HepG2 (cell line): ENCODE data around the gene BCAS3. TPM values are rescaled to one million over a fixed set of nuclear protein-coding genes. Genes with fewer than 3 reads are reported as not detected.

Source experiments
- AGO1 ChIP-seq: fragments of 200-400 bp; formaldehyde crosslinking; IDR thresholded peaks from 2 replicates; pipeline ENCODE4 v1.6.1; 2017; ENCODE audit warnings: mild to moderate bottlenecking, low read depth, low read length, moderate library complexity; ENCODE audit not compliant: poor library complexity, severe bottlenecking
- AGO2 ChIP-seq: fragments of 200-400 bp; formaldehyde crosslinking; optimal IDR thresholded peaks from 2 replicates; pipeline ENCODE3; 2017; ENCODE audit warnings: mild to moderate bottlenecking, low read depth, low read length, moderate library complexity
- GTF2F1 ChIP-seq: fragments of 150-350 bp; IDR thresholded peaks from 2 replicates; pipeline ENCODE4 v1.6.1; 2014; ENCODE audit warnings: low read length
- MTA3 ChIP-seq: sonication (generic); formaldehyde crosslinking; IDR thresholded peaks from 2 replicates; pipeline ENCODE4 v1.4.0; 2020; ENCODE audit warnings: missing genetic modification reagents
- PHF5A ChIP-seq: IDR thresholded peaks from one replicate; pipeline ENCODE4 v1.6.1; 2018; ENCODE audit warnings: low read depth, missing genetic modification reagents; ENCODE audit not compliant: unreplicated experiment
- PREB ChIP-seq: sonication (generic); formaldehyde crosslinking; IDR thresholded peaks from 2 replicates; pipeline ENCODE4 v1.4.0; 2020; ENCODE audit warnings: missing genetic modification reagents
- SNAPC4 ChIP-seq: sonication (generic); formaldehyde crosslinking; IDR thresholded peaks from 2 replicates; pipeline ENCODE4 v1.4.0; 2020; ENCODE audit warnings: mild to moderate bottlenecking, missing genetic modification reagents
- TBL1XR1 ChIP-seq: fragments of 150-350 bp; IDR thresholded peaks from 2 replicates; pipeline ENCODE4 v1.6.1; 2014; ENCODE audit warnings: borderline replicate concordance, low read length; ENCODE audit not compliant: partially characterized antibody
- ZBTB25 ChIP-seq: IDR thresholded peaks from 2 replicates; pipeline ENCODE4 v1.6.1; 2018; ENCODE audit warnings: missing genetic modification reagents
- ZNF264 ChIP-seq: sonication (generic); formaldehyde crosslinking; IDR thresholded peaks from 2 replicates; pipeline ENCODE4 v1.4.0; 2020; ENCODE audit warnings: missing genetic modification reagents
- ZNF331 ChIP-seq: sonication (generic); formaldehyde crosslinking; IDR thresholded peaks from 2 replicates; pipeline ENCODE4 v1.4.0; 2020; ENCODE audit warnings: missing genetic modification reagents
- polyA plus RNA-seq, 8 experiments: library from polyadenylated mRNA; depleted of rRNA in 3 of 8; stranded (reverse) in 7 of 8; unstranded in 1 of 8; fragments of >200 nt; fragmentation: Illumina TruSeq in 4 of 8; extraction: Trizol in 4 of 8; gene quantifications; 2 replicates each; pipeline versions ENCODE4 v1.2.1 to v1.2.3, GENCODE V29; 2011 to 2016; ENCODE audit warnings: low read depth in 4 of 8, missing spikeins in 1 of 8, mixed read lengths in 1 of 8; ENCODE audit not compliant: insufficient read depth in 1 of 8
- total RNA-seq, 5 experiments: library from RNA; depleted of rRNA; stranded (reverse); fragments of >200 nt; fragmentation: Illumina TruSeq; extraction: Trizol; gene quantifications; 2 replicates each; pipeline ENCODE4 v1.2.3, GENCODE V29; 2016; ENCODE audit warnings: low read depth in 1 of 5
- TF ChIP-seq, protein P1 (sequence below): sonication (generic); formaldehyde crosslinking; conservative IDR thresholded peaks from 2 replicates; pipeline ENCODE4 v1.8.1; 2023; ENCODE audit warnings: missing genetic modification reagents
- TF ChIP-seq, protein P2 (sequence below): sonication (generic); formaldehyde crosslinking; IDR thresholded peaks from 2 replicates; pipeline ENCODE4 v1.4.0; 2020; ENCODE audit warnings: missing genetic modification reagents

Gene BCAS3
- total and polyA plus RNA-seq, 2 of the 13 experiments (the other 11 are each of a cell fraction or from before 2014, with no cell fraction given) = 10.7 to 11.2 TPM

GRCh38 chr17:61335845-61336655, 658.4 kb downstream of the BCAS3 start (continued):
- TF ChIP-seq, protein P1, sequence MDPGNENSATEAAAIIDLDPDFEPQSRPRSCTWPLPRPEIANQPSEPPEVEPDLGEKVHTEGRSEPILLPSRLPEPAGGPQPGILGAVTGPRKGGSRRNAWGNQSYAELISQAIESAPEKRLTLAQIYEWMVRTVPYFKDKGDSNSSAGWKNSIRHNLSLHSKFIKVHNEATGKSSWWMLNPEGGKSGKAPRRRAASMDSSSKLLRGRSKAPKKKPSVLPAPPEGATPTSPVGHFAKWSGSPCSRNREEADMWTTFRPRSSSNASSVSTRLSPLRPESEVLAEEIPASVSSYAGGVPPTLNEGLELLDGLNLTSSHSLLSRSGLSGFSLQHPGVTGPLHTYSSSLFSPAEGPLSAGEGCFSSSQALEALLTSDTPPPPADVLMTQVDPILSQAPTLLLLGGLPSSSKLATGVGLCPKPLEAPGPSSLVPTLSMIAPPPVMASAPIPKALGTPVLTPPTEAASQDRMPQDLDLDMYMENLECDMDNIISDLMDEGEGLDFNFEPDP (CRISPR knock-in tag) = no peak
- TF ChIP-seq AGO1 (no peak), PHF5A (peak; percentile 39), MTA3 (no peak), TBL1XR1 (peak; percentile 82), AGO2 (no peak), ZNF264 (CRISPR knock-in tag) (peak; percentile 78; the same call in 1 of the 2 replicates), ZBTB25 (peak; percentile 87; the same call in 1 of the 2 replicates), GTF2F1 (no peak), ZNF331 (peak; percentile 94), SNAPC4 (CRISPR knock-in tag) (no peak), PREB (CRISPR knock-in tag) (no peak)
- TF ChIP-seq, protein P2, sequence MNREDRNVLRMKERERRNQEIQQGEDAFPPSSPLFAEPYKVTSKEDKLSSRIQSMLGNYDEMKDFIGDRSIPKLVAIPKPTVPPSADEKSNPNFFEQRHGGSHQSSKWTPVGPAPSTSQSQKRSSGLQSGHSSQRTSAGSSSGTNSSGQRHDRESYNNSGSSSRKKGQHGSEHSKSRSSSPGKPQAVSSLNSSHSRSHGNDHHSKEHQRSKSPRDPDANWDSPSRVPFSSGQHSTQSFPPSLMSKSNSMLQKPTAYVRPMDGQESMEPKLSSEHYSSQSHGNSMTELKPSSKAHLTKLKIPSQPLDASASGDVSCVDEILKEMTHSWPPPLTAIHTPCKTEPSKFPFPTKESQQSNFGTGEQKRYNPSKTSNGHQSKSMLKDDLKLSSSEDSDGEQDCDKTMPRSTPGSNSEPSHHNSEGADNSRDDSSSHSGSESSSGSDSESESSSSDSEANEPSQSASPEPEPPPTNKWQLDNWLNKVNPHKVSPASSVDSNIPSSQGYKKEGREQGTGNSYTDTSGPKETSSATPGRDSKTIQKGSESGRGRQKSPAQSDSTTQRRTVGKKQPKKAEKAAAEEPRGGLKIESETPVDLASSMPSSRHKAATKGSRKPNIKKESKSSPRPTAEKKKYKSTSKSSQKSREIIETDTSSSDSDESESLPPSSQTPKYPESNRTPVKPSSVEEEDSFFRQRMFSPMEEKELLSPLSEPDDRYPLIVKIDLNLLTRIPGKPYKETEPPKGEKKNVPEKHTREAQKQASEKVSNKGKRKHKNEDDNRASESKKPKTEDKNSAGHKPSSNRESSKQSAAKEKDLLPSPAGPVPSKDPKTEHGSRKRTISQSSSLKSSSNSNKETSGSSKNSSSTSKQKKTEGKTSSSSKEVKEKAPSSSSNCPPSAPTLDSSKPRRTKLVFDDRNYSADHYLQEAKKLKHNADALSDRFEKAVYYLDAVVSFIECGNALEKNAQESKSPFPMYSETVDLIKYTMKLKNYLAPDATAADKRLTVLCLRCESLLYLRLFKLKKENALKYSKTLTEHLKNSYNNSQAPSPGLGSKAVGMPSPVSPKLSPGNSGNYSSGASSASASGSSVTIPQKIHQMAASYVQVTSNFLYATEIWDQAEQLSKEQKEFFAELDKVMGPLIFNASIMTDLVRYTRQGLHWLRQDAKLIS = 0 out of 2 replicates have a peak, but pooled peaks have one; percentile 60
